HG03108 (cell line): Measurements from ENCODE around the gene TMEM245.
"Not testable (repeated sequence)": the region's sequence is repeated elsewhere in the genome, so short reads cannot be mapped to it uniquely, and the experiment has no call there.

ENCODE experiments used
- ATAC-seq: cut with Tn5 transposase; IDR thresholded peaks from one replicate; pipeline ENCODE4 v1.9.1; 2021; ENCODE audit warnings: moderate library complexity; ENCODE audit not compliant: unreplicated experiment

TMEM245 gene

DNA sequence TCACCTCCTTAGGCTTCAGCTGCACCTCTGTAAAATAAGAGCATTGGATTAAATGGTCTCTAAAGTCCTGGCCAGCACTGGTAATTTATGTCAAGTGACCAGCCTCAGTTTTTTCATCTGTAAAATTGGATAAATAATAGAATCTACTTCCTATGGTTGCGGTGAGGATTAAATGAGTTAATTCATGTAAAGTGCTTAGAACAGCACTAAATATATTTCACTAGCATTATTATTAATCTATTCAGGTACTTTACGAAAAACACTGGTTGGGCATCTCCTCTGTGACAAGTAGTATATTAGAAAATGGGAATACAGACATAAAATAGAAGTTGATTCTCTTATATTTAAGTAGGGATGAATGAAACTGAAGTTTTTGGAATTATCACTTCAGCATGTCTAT lies 13.8 kb upstream of the TMEM245 start:
- ATAC-seq: no peak

DNA sequence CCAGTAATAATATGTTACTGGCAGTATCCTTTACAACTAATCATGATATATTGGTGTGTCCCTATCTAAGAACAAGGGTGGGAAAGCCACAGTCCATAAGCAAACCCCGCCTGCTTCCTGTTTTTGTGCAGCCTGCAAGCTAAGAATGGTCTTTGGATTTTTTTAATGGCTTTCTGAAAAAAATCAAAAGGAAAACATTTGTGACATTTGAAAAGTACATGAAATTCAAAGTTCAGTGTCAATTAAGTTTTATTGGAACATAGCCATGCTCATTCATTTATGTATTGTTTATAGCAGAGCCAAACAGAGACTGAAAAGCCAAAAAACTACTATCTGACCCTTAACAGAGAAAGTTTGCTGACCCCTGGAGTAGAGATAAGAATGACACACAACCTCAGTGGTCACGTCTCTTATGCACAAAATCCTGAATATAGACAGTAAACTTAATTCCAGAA lies 12.8 kb upstream of the TMEM245 start:
- no peak for ATAC-seq

DNA sequence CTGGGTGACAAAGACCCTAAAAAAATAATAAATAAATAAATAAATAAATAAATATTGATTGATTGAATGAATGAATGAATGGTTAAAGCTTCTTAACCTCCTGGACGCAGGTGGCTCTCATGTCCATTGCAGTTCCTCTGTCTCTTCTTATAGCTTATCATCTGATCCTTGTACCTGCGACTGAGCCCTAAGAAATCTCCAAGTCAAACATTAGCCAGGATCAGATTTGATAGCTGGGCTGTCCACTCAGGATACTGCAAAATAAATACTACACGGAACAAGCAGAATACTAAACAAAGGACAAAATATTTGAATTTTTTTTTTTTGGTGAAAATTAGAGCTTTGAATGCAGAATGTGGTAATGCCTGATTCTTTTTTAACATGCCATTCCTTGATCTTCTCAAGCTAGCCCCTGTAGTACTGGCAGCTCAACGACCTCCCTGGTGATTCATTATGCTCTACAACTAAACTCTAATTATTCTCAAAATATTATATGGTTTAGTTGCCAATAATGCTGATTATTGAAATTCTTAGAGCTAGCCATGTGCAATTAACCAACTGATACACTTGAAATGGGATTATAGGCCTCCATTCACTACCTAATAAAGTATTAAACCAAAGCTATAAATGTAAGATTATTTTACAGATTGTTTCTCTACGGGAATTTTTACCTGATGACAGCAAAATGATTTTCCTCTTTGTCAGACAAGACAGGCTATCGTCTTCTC lies 9.9 kb upstream of the TMEM245 start:
- no peak for ATAC-seq

DNA sequence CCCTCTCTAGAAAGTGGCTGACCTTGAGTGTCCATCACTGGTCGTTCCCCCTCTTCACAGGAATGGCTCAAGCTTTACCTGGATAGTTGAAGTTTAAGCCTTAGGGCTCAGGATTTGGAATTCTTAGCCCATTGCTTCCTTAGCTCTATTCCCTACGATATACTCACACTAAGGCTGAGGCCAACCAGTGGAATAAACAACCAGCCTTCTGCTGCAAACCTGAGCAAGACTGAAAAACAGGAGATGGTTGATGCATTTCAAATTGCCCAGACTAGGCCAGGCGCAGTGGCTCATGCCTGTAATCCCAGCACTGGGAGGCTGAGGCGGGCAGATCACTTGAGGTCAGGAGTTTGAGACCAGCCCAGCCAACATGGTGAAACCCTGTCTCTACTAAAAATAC lies 6.9 kb upstream of the TMEM245 start:
- not testable (repeated sequence) for ATAC-seq

DNA sequence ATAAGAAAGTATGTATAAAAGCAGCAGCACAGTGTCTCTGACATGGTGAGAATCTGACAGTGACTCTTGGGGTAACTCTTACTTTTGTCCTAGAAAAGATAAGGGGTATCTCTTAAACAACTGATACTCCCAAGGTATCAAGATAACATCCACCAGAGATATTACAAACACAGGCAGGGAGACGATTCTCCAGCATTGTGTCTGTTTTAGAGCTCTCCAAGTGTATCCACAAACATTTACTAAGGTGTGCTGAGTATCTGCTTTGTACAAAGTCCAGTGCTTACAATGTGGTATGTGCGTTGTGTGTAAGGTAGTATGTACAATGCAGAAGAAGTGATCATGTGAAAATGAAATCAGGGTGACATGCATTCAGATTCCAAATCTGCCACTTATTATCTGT lies 4.4 kb upstream of the TMEM245 start:
- no peak for ATAC-seq

DNA sequence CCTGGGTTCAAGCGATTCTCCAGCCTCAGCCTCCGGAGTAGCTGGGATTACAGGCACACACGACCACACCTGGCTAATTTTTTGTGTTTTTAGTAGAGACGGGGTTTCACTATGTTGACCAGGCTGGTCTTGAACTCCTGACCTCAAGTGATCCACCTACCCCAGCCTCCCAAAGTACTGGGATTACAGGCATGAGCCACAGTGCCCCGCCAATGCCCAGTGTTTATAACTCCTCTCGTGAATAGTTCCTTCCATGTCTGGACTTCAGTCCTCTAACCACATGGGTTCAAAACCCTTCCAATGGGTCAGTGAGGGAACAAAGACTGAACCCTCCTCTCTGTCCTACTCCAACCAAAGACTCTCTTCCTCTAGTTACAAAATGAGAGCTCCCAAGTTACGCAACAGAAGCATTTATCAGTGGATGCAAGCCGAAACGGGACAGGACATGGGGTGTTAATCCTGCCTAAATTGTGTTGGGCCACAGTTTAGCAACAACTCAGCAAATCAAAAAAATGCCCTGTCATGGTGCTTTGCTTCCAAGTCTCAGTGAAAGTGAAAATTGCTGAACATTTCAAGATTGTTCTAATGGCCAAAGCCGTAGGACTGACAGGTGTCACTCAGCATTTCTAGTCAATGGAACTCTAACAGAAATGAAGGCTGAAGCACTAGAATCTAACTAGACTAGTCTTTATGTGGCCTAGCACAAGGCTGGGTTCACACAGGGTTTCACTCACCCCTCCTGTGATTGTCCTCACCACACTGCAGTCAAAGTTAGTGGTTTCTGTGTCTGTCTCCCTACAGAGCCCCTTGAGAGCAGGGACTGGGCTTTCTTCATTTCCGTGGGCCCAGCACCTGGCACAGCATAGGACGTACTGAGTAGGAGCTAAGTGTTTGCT lies 3.2 kb upstream of the TMEM245 start:
- ATAC-seq: no peak

DNA sequence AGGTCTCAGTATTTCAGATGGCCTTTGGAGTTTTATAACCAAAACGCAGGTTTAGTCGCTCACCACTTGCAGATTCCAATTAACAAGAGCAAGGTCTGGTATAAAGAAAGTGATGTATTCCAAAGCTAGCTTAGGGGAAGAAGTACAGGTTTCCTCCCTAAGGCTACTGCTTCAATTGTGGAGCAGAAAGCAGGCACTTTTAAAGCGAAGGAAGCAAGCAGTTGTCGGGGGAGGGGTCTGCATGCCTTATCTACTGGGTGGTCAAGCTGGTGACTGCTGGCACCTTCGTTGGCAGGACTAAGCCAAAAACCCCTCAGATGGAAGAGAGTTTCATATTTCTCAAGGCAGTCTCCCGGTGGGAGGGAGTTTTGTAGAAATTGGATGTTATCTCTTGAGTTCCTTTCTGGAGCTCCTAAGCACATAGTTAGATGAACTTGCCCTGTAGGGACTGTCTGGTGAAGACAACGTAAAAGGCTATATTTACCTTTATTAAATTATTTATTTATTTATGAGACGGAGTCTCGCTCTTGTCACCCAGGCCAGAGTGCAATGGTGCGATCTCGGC lies 1.6 kb upstream of the TMEM245 start:
- ATAC-seq: no peak

DNA sequence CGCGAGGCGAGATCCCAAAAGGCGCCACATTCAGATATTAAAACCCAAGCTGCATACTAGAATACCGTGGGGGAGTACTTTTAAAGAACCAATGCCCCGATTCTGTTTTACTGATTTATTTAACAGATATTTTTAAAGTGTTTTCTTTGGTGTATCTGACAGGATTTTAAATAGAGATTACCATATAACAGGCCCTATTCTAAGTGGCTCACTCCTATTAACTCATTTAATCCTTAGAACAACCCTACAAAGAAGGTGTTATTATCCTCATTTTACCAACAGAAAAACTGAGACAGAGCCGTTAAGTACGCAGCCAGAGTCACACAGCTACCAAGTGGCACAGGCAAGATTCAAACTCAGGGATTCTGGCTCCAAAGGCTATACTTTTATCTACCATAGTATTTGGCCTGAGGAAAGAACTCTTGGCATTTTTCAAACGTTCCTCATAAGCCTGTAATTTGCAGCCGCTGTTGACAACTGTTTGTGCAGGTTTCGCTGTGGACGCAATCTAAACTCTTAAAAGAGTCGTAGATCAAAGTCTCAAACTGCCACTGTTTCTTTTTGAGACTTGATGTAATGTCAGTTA lies 550 bp upstream of the TMEM245 start:
- no peak for ATAC-seq

DNA sequence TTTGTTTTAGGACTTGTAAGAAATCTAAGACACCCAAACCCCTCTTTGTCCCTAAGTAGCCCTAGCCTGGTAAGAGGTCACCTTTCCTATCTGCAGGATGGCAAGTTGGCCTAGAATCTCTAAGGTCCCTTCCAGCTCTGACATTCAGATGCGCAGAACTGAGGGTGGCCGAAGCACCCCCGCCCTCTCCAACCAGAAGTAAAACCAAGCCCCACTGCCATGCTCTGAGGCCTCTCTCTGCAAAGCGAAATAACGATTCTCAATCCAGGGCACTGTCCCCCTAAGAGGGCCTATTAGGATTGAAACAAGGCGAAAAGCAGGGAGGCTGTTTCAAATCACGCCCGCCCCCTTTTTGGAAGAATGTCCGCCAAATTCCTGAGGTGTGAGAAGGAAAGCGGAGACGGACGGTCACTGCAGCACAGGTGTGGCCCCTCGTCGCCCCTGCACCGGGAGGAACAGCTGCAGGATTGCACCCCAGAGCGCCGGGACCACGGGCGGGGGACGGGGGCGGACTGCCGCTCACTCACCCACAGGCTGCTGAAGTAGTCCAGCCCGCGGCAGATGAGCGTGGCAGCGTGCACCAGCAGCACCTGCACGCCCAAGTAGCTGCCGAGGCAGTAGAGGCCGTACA lies 824 bp downstream of the TMEM245 start:
- no peak for ATAC-seq

DNA sequence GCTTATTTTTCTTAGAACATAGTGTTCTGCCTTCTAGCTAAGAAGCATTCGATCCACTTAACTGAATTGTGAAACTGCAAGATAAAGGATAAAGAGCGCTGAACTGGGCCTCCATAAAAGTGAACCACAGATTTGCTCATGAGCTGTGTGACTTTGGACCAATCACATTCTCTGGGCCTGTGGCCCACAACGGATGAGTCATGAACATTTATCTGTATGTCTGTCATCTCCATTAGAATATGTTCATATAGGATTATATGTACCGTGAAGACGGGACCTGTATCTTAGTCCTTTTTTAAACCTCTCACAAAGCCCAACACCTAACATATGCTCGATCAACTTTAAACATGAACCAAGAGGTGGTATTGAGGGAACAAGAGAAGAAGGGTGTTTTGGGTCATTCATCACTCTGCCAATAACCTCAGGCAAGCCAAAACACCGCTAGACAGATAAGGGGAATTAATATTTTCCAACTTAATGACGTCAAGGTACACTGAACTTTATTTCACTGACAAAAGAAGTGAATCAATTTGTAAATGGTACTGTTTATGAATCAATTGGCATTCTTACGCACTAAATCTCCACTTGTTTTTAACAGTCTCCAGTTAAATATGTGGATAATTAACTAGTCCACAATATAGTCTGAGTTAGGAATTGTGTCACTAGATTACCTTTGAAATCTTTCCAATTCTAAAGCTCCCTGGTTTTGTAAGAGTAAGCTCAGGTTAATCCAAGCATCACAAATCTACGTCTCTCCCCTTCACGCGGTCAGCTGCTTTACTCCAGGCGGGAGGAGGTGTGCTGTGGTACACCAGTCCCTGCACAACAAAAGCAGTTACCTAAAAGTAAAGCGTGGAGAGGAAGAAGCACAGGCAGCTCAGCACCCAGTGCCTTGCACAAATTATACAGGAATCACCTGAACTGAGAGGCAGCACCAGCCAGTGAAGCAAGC lies 1.6 kb downstream of the TMEM245 start:
- no peak for ATAC-seq

DNA sequence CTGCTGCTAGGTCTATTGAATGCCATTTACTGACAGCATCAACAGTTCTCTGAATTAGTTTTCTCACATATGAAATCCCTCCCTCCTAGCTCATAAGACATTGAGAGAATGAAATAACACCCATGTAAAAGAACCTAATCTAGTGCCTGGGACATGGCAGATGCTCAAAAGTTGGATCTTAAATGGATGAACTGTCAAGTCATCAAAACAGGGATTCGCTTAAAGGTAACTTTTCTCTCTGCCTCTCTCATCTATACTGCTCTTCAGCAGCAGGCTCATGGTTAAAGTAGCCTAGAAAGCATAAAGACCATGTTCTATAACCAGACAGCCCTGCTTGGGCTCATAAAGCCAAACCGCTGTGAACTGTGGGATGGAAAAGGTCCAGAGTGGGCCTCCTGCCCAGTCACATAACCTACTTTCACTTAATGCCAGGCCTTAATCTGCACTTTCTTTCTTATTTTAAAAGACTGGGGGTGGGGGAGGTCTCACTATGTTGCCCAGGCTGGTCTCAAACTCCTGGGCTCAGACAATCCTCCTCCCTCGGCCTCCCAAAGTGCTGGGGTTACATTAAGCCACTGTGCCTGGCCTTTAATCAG lies 3.7 kb downstream of the TMEM245 start:
- no peak for ATAC-seq

DNA sequence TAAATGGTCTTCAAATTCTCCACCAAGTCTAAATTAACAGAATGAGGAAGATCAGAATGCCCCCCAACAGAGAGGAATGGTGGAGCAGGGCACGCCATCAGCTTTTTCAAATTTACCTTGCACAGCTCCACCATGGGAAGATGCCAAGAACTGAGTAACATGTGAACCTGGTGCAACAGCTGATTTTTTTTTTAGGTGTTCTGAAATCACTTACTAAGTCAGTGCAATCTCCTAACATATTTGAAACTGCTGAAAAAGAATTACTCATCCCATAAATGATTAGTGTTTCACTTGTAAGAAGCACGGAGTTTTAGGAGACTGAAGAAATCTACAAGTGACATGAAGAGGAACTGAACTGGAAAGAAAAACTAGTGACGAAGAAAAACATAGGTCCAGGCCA lies 5.1 kb downstream of the TMEM245 start:
- no peak for ATAC-seq

DNA sequence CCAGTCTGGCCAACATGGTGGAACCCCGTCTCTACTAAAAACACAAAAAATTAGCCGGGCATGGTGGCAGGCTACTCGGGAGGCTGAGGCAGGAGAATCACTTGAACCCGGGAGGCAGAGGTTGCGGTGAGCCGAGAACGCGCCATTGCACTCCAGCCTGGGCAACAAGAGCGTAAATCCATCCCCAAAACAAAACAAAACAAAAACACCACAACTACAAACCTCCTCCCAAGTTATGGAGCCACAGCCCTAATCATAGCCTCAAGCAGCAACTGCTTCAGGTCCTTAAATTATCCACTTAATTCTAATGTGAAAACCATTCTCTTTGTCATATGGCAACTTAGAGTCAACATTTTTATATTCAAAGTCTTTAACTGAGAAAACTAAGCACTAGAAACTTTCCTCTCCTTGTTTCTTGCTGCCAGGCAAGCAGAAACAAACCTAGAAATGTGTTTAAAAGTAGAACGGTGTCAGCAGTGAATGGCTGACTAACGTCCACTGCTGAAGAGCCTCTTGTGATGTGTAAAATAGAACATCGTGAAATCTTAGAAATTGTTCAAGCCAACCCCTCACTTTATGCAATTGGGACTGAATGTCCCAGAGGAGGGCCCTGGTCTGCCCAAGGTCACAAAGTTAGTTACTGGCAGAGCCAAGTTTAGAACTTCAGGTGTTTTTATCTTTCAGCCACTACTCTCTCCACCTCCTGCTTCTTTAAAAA lies 5.7 kb downstream of the TMEM245 start:
- ATAC-seq: no peak

DNA sequence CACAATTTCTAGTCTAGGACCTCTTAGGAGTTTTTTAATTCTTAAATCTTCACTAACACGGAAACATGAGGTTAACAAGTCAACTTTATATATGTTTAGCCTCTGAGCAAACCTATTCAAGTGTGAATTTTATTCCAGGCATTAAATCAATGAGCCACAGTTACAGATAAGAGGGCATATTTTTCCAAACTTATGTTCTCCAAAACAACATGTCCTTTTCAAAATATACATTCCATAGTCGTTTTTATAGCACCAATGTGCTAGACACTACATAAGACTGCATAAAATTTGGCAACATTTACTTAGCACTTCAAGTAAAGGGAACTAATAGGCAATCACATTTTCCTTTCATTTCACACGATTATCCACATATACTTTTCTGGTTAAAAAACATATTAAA lies 6.5 kb downstream of the TMEM245 start:
- ATAC-seq: no peak

DNA sequence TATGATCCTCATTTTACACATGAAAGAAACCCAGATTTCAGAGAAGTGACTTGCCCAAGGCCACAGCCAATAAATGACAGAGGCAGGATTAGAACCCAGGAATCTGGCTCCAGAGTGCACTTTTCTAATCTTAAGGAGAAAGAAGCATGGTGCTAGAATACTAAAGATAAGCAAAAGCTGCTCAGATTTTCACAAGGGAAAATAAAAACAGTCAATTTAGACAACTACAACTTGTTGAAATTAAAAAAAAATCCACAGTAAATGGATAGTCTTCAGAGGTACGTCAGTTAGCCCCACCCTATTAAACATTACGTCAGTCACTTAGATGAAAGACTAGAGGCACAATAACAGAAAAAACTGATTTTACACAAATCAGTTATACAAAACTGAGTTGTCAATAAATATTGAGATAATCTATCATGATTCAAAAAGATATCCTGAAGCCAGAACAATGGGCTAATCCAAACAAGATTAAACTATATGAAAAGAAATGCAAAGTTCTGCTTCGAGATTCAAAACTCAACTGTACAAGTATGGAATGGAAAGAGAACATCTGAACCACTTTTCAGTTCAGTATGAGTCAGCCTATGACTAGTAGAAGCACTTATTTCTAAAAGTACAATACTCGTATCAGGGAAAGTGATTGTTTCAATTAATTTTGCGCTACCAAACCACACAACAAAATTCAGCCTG lies 9.3 kb downstream of the TMEM245 start:
- peak; percentile 67 for ATAC-seq

DNA sequence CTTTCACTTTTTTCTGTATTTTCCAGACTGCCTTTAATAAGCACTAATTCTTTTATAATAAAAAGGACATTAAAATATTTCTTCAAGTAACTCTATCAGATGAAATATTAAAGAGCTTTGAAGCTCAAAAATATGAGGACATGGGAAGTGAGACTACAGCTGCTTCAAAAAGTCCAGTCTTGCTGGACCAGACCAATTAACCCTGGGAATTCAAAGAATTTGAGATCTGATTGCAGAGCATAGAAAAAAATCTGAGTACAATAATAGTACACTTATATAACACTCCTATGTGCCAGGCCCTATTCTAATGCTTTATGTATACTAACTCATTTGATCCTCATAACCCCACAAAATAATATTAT lies 9.8 kb downstream of the TMEM245 start:
- ATAC-seq: no peak

DNA sequence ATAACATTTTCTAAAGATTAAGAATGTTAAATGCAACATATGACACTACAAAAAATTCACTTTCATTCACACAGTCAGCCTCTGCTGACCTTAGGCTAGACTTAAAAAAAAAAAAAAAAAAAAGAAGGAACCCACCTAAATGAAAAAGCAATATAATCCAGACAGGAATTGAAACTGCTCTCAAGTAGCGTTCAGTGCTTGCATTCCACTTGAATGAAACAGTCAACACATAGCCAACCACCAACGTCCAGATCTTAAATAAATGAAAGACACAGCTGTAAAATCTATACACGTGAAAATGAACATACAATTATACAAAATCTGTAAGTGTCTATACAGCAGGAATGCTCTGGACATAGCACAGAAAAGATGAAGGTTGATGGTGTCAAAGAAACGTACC lies 11.4 kb downstream of the TMEM245 start:
- ATAC-seq: no peak
